HG03159 (cell line): ENCODE results near the gene TMEM72.

Experiments used
- ATAC-seq: cut with Tn5 transposase; IDR thresholded peaks from one replicate; pipeline ENCODE4 v1.9.1; 2021; ENCODE audit warnings: mild to moderate bottlenecking, moderate library complexity; ENCODE audit not compliant: unreplicated experiment

Gene TMEM72

DNA sequence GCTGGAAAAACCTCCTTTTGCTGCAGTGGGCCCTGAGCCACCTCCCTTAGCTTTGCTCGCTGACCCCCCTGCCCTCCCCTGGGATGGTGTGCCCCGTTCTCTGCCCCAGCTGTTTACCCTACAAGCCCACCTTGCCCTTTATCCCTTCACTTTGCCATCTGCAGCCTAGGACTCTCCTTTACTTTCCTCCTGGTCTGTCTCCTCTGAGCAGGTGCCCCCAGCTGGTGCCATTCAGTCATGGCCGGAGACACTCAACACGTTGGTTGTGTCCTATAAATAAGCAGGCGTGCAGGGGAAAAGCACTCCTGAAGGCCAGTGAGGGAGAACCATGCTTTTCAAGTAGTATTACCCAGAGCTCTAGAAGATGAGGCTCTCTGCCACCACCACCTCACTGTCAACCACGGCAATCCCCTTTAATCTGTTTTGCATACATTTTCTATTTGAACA is 54.5 kb downstream of the TMEM72 start:
- peak; percentile 39 for ATAC-seq

DNA sequence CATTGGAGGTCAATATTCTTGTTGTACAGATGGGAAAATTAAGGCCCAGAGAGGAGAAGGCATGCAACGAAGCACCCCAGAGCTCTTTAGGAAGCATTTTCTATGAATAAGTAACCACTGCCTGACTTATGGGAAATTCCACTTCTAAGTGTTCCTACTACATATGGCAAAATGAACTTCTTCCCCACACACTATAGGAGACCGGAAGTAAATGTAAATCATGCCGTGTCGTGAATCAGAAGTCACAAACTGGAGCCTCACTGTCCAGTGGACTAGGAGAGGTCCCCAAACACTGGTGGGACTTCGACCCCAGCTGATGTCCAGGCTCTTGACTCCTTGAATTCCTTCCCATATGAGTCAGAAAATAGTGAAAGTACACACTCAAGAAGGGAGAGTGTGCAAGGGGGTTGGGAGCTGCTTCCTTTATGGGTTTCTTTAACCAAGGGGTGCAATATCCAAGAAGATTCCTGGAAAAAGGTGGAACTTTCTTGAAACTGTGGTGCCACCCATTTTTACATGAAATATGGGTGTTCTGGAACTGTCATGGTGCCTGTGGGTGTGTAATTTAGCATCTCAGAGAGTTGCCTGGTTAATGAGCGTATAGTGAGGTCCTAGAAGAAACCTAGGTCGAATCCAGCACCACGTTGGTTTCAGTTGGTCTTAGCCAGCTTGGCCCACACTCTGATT is 55.1 kb downstream of the TMEM72 start:
- peak; percentile 32 for ATAC-seq

DNA sequence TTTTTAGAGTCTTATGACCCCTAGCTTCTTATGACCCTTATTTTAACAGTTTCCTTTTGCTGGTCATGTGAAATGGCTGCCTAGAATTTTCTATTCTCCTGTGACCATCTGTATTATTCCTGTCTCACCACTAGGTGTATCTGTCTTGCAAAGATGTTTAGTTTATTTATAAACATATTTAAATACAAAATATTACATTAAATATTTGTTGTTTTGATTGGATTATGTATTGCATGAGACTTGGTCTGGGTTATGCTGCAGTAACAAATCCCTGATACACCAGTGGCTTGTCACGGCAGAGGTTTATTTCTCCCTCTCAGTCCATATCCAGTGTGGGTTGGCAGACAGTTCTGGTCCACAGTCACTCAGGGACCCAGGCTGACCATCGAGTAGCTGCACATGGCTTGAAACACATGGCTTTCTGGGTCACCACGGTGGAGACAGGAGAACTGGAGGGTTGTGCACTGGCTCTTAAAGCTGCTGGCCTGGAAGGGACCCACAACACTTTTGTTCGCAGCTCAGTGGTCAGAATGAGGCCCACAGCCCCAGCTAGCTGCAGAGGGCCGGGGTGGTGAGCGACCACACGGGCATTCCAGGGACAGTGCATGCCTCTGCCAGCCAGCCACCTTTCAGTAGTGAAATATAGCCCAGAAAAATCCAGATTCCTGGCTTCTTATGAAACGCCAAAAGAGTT is 55.8 kb downstream of the TMEM72 start:
- ATAC-seq = no peak

- no peak for ATAC-seq
These were observed 56.5 kb downstream of the TMEM72 start for GRCh38 chr10:44967616-44968015.

- ATAC-seq = no peak
These were observed 57.0 kb downstream of the TMEM72 start for GRCh38 chr10:44968091-44968490.

- no peak for ATAC-seq
These were observed 57.6 kb downstream of the TMEM72 start for GRCh38 chr10:44968500-44969400.

DNA sequence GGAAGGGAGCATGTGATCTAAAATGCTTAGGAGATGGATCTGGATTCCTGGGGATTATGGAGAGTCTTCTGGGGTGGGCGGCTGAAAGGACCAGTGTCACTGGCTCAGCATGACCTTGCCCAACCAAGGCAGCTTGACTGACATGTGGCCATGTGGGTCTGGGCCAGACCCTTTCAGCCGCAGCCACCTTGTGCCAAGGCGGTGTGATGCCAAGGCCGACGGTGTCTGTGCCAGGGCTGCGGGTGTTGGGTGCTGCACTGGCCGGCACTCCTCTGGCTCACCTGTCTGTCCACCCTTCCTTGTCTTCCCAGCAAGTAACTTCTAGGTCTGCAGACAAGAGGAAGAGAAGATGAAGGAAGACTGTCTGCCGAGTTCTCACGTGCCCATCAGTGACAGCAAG is 58.7 kb downstream of the TMEM72 start:
- ATAC-seq = no peak

- ATAC-seq = no peak
These were observed 59.8 kb downstream of the TMEM72 start for GRCh38 chr10:44970812-44971395.

- ATAC-seq = no peak
These were observed 60.3 kb downstream of the TMEM72 start for GRCh38 chr10:44971434-44971833.

GRCh38 chr10:44971935-44972757 is 61.0 kb downstream of the TMEM72 start:
- ATAC-seq = no peak

DNA sequence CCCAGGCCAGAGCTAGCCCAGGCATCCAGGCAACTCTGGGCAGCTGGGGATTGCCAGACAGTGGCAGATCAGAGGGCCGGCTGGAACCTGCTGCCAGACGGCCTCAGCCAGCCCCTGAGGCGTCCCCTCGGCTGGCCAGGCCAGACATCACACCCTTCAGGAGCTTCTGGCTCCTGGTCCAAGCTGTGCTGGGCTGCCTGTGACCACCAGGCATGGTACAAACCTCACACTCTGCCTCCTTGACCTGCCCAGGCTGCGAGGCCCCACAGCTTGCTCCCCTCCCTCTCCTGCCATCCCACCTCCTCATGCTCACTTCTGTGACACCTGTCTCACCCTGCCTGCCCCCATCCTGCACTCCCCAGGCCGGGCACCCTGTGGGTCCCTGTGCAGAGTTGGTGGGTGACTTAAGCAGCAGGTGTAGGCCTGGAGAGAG is 61.8 kb downstream of the TMEM72 start:
- ATAC-seq = no peak

DNA sequence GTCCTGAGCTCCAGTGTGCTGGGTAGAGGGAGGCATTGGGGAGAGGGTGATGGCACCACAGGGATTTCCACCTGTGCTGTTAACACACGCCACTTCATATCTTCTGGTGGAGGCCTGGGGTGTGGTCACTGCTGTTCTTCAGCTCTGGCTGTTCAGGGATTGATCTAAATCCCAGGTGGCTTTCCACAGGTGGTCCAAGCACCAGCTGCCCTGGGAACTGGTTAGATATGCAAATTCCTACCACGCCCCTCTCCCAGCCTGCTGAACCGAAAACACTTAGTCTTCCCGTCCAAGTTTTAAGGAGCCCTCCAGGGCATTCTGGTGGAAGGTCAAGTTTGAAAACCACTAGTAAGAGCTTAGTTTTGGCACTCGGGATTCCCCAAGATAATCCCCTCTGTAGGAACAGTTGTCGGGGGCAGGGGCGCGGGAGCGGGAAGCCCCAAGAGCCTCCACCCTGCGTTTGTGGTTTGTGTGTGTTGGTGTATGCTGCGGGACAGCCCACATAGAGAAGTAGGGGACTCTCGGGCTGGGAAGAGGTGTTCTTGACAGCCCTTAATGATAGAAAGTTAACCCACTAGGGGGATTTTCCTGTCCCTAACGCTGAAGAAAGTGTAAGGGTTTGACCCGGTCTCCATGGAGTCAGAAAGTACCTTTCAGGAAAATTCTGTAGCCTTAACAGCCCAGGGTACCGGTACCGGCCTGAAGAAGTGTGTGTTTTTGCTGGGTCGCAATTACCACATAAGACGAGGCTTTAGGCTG is 62.4 kb downstream of the TMEM72 start:
- no peak for ATAC-seq

- ATAC-seq = no peak
These were observed 63.0 kb downstream of the TMEM72 start for GRCh38 chr10:44974082-44974627.

DNA sequence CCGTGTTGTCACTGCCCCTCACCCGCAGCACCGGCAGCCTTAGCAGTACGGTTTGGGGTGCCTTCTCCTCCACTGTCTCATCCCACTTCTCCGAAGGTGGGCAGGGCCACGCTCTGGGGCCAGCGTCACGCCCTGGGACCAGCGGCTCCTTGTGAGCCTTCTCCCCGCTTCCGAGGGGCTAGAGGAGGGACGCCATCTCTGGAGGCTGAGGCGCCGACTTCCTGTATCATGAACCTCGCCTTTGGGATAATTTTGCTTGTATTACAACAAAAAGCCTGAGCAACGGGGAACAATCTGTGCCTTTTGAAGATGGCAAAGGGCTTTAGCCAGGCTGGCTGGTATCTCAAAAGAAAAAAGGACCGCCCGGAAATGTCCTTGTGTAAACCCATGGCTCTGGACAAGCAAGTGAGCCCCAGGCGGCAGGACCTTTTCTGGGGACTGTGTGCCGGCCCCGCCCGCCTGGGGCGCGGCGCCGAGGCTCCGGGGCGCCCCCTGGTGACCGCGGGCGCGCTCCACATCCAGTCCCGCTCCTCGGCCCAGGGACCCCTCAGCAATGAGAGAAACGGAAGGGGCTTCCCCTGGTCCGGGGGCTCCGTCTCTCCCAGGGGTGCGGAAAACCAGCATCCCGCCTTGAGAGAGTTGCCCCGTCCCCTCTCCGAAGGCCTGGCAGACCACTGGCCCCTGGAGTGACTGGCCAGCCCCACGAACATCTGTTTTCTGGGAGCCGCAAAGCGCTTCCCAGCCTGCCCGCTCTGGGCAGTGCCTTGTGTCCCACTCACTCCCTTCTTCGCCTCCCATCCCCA is 63.7 kb downstream of the TMEM72 start:
- ATAC-seq = peak; percentile 78

- ATAC-seq = no peak
These were observed 64.5 kb downstream of the TMEM72 start for GRCh38 chr10:44975431-44976331.

GRCh38 chr10:44976352-44977198 is 65.4 kb downstream of the TMEM72 start:
- no peak for ATAC-seq
